Breast epithelium (tissue), 3 donors: ENCODE results near the gene FJX1.

Source experiments
- POLR2A ChIP-seq: fragments of 450-650 bp; IDR thresholded peaks from one replicate; pipeline ENCODE4 v1.6.1; 2016; ENCODE audit warnings: antibody characterized with exemption, mild to moderate bottlenecking, moderate library complexity
- POLR2AphosphoS5 ChIP-seq, 3 donors: sonication (generic); formaldehyde crosslinking; IDR thresholded peaks; one replicate each; pipeline ENCODE4 v1.6.1; 2017; ENCODE audit warnings: antibody characterized with exemption in 3 of 3
- TF ChIP-seq, protein P1 (sequence below), 3 donors: fragments of 450-650 bp; IDR thresholded peaks; one replicate each; pipeline ENCODE4 v1.5.1; 2016 to 2017; ENCODE audit warnings: antibody characterized with exemption in 3 of 3, mild to moderate bottlenecking in 3 of 3, moderate library complexity in 3 of 3

DNA sequence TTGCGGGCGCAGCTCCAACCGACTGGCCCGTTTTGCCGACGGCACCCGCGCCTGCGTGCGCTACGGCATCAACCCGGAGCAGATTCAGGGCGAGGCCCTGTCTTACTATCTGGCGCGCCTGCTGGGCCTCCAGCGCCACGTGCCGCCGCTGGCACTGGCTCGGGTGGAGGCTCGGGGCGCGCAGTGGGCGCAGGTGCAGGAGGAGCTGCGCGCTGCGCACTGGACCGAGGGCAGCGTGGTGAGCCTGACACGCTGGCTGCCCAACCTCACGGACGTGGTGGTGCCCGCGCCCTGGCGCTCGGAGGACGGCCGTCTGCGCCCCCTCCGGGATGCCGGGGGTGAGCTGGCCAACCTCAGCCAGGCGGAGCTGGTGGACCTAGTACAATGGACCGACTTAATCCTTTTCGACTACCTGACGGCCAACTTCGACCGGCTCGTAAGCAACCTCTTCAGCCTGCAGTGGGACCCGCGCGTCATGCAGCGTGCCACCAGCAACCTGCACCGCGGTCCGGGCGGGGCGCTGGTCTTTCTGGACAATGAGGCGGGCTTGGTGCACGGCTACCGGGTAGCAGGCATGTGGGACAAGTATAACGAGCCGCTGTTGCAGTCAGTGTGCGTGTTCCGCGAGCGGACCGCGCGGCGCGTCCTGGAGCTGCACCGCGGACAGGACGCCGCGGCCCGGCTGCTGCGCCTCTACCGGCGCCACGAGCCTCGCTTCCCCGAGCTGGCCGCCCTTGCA is 1.0 kb downstream of the FJX1 start:
- TF ChIP-seq, protein P1, sequence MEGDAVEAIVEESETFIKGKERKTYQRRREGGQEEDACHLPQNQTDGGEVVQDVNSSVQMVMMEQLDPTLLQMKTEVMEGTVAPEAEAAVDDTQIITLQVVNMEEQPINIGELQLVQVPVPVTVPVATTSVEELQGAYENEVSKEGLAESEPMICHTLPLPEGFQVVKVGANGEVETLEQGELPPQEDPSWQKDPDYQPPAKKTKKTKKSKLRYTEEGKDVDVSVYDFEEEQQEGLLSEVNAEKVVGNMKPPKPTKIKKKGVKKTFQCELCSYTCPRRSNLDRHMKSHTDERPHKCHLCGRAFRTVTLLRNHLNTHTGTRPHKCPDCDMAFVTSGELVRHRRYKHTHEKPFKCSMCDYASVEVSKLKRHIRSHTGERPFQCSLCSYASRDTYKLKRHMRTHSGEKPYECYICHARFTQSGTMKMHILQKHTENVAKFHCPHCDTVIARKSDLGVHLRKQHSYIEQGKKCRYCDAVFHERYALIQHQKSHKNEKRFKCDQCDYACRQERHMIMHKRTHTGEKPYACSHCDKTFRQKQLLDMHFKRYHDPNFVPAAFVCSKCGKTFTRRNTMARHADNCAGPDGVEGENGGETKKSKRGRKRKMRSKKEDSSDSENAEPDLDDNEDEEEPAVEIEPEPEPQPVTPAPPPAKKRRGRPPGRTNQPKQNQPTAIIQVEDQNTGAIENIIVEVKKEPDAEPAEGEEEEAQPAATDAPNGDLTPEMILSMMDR (IDR thresholded peaks at IDR 0.05): no peak
- TF ChIP-seq POLR2A (no peak), POLR2AphosphoS5 (IDR thresholded peaks at IDR 0.05) (no peak)
